ENCODE data around the gene POU6F1.
"Not testable (repeated sequence)": the region's sequence is repeated elsewhere in the genome, so short reads cannot be mapped to it uniquely, and the experiment has no call there.

The POU6F1 gene

GRCh38 chr12:51224625-51225024 lies 6.8 kb upstream of the POU6F1 start:
- Histone ChIP-seq H3K4ac (ENCODE audit: low read depth, low read length) (no peak overlapping the region), H3K27ac (ENCODE audit: low read depth, low read length) (no peak overlapping the region), H3K14ac (ENCODE audit: low read length) (no peak overlapping the region), H2BK120ac (ENCODE audit: insufficient read depth, low read length, poor library complexity) (no peak overlapping the region), H3K79me2 (ENCODE audit: control insufficient read depth, insufficient read depth, low read length, poor library complexity) (no peaks in the 10 kb centered on the region), H3K27me3 (ENCODE audit: insufficient read depth, low read length) (no peaks in the 10 kb centered on the region), H3K4me1 (ENCODE audit: control insufficient read depth in 1 of 2, insufficient read depth in 2 of 2, low read length in 2 of 2) (no peaks in the 10 kb centered on the region), H4K91ac (ENCODE audit: low read depth, low read length) (no peak overlapping the region), H3K79me1 (ENCODE audit: low read length) (no peaks in the 10 kb centered on the region), H4K8ac (ENCODE audit: low read depth, low read length) (no peak overlapping the region), H3K36me3 (ENCODE audit: control insufficient read depth in 1 of 2, insufficient read depth in 2 of 2, low read length in 2 of 2) (no peaks in the 10 kb centered on the region), H2AFZ (ENCODE audit: insufficient read depth, low read length, poor library complexity) (no peak overlapping the region), H3K23ac (ENCODE audit: low read length) (no peak overlapping the region), H3K9ac (ENCODE audit: low read length) (no peak overlapping the region), H2AK5ac (ENCODE audit: low read length) (no peak overlapping the region), H3K4me3 (ENCODE audit: low read depth, low read length) (no peak overlapping the region), H3K4me2 (ENCODE audit: low read length) (no peak overlapping the region), H2BK12ac (ENCODE audit: low read length) (no peak overlapping the region), H2BK5ac (ENCODE audit: low read depth, low read length, poor library complexity) (no peak overlapping the region), H4K12ac (ENCODE audit: low read depth, low read length) (no peak overlapping the region), H3K9me3 (ENCODE audit: insufficient read depth, low read depth, low read length) (peaks cover 3% of the 10 kb centered on the region), H3K18ac (ENCODE audit: low read length) (no peak overlapping the region)
- WGBS (ENCODE audit: extremely low coverage, insufficient coverage, insufficient read length) = no CpG with 5 or more reads among the region's 3 CpGs
- no peak for DNase-seq

GRCh38 chr12:51222461-51222860 lies 4.6 kb upstream of the POU6F1 start:
- peaks cover 2% of the 10 kb centered on the region for H3K79me2 ChIP-seq (ENCODE audit: control insufficient read depth, insufficient read depth, low read length, poor library complexity)

GRCh38 chr12:51219857-51220256 lies 2.0 kb upstream of the POU6F1 start:
- not testable (repeated sequence) for H3K79me1 ChIP-seq (ENCODE audit: low read length); H3K4ac ChIP-seq (ENCODE audit: low read depth, low read length); H3K79me2 ChIP-seq (ENCODE audit: control insufficient read depth, insufficient read depth, low read length, poor library complexity); H3K9ac ChIP-seq (ENCODE audit: low read length); H3K18ac ChIP-seq (ENCODE audit: low read length); H3K27me3 ChIP-seq (ENCODE audit: insufficient read depth, low read length); H2BK120ac ChIP-seq (ENCODE audit: insufficient read depth, low read length, poor library complexity); DNase-seq; H3K9me3 ChIP-seq (ENCODE audit: insufficient read depth, low read depth, low read length); H3K14ac ChIP-seq (ENCODE audit: low read length); H3K36me3 ChIP-seq (ENCODE audit: control insufficient read depth in 1 of 2, insufficient read depth in 2 of 2, low read length in 2 of 2); H4K91ac ChIP-seq (ENCODE audit: low read depth, low read length); H2BK5ac ChIP-seq (ENCODE audit: low read depth, low read length, poor library complexity); H2BK12ac ChIP-seq (ENCODE audit: low read length); H3K4me3 ChIP-seq (ENCODE audit: low read depth, low read length); H4K8ac ChIP-seq (ENCODE audit: low read depth, low read length); H3K23ac ChIP-seq (ENCODE audit: low read length); H2AK5ac ChIP-seq (ENCODE audit: low read length); H3K4me2 ChIP-seq (ENCODE audit: low read length); H3K27ac ChIP-seq (ENCODE audit: low read depth, low read length); H4K12ac ChIP-seq (ENCODE audit: low read depth, low read length); H2AFZ ChIP-seq (ENCODE audit: insufficient read depth, low read length, poor library complexity)
- WGBS (ENCODE audit: extremely low coverage, insufficient coverage, insufficient read length) = no CpG with 5 or more reads among the region's 12 CpGs
- peaks cover 4 to 10% of the 10 kb centered on the region in 2 experiments for H3K4me1 ChIP-seq (ENCODE audit: control insufficient read depth in 1 of 2, insufficient read depth in 2 of 2, low read length in 2 of 2)

More at GRCh38 chr12:51222461-51222860, 4.6 kb upstream of the POU6F1 start:
- peaks cover 6% of the 10 kb centered on the region for H3K79me1 ChIP-seq (ENCODE audit: low read length)
- no peak overlapping the region for H3K14ac ChIP-seq (ENCODE audit: low read length)
- H3K4me3 ChIP-seq (ENCODE audit: low read depth, low read length) = no peak overlapping the region
- no peak overlapping the region for H2AFZ ChIP-seq (ENCODE audit: insufficient read depth, low read length, poor library complexity)
- no peak overlapping the region for H2BK5ac ChIP-seq (ENCODE audit: low read depth, low read length, poor library complexity)
- H2BK12ac ChIP-seq (ENCODE audit: low read length) = no peak overlapping the region
- no peaks in the 10 kb centered on the region for H3K27me3 ChIP-seq (ENCODE audit: insufficient read depth, low read length)
- H4K91ac ChIP-seq (ENCODE audit: low read depth, low read length) = no peak overlapping the region
- no peak for DNase-seq
- no peak overlapping the region for H2AK5ac ChIP-seq (ENCODE audit: low read length)
- H3K27ac ChIP-seq (ENCODE audit: low read depth, low read length) = no peak overlapping the region
- H2BK120ac ChIP-seq (ENCODE audit: insufficient read depth, low read length, poor library complexity) = no peak overlapping the region
- no peak overlapping the region for H3K23ac ChIP-seq (ENCODE audit: low read length)
- H4K12ac ChIP-seq (ENCODE audit: low read depth, low read length) = no peak overlapping the region
- no peak overlapping the region for H4K8ac ChIP-seq (ENCODE audit: low read depth, low read length)
- no peaks in the 10 kb centered on the region for H3K9me3 ChIP-seq (ENCODE audit: insufficient read depth, low read depth, low read length)
- peaks cover 4 to 7% of the 10 kb centered on the region in 2 experiments for H3K4me1 ChIP-seq (ENCODE audit: control insufficient read depth in 1 of 2, insufficient read depth in 2 of 2, low read length in 2 of 2)
- WGBS (ENCODE audit: extremely low coverage, insufficient coverage, insufficient read length) = 100% methylated on average over 3 of the region's 7 CpGs
- no peak overlapping the region for H3K9ac ChIP-seq (ENCODE audit: low read length)
- H3K4ac ChIP-seq (ENCODE audit: low read depth, low read length) = no peak overlapping the region
- H3K36me3 ChIP-seq (ENCODE audit: control insufficient read depth in 1 of 2, insufficient read depth in 2 of 2, low read length in 2 of 2) = no peaks in the 10 kb centered on the region
- H3K4me2 ChIP-seq (ENCODE audit: low read length) = no peak overlapping the region
- H3K18ac ChIP-seq (ENCODE audit: low read length) = no peak overlapping the region

- no peak overlapping the region for H3K4me3 ChIP-seq (ENCODE audit: low read depth, low read length)
- no CpG with 5 or more reads among the region's 5 CpGs for WGBS (ENCODE audit: extremely low coverage, insufficient coverage, insufficient read length)
- H3K27me3 ChIP-seq (ENCODE audit: insufficient read depth, low read length) = no peaks in the 10 kb centered on the region
- H4K91ac ChIP-seq (ENCODE audit: low read depth, low read length) = no peak overlapping the region
- H4K12ac ChIP-seq (ENCODE audit: low read depth, low read length) = no peak overlapping the region
- no peak overlapping the region for H3K23ac ChIP-seq (ENCODE audit: low read length)
- no peak overlapping the region for H2BK5ac ChIP-seq (ENCODE audit: low read depth, low read length, poor library complexity)
- no peak overlapping the region for H2AK5ac ChIP-seq (ENCODE audit: low read length)
- H3K14ac ChIP-seq (ENCODE audit: low read length) = no peak overlapping the region
- no peak overlapping the region for H3K18ac ChIP-seq (ENCODE audit: low read length)
- peaks cover 9% of the 10 kb centered on the region for H3K79me1 ChIP-seq (ENCODE audit: low read length)
- peaks cover 2% of the 10 kb centered on the region for H3K79me2 ChIP-seq (ENCODE audit: control insufficient read depth, insufficient read depth, low read length, poor library complexity)
- no peak overlapping the region for H2BK12ac ChIP-seq (ENCODE audit: low read length)
- no peak overlapping the region for H4K8ac ChIP-seq (ENCODE audit: low read depth, low read length)
- no peak overlapping the region for H2AFZ ChIP-seq (ENCODE audit: insufficient read depth, low read length, poor library complexity)
- H2BK120ac ChIP-seq (ENCODE audit: insufficient read depth, low read length, poor library complexity) = no peak overlapping the region
- H3K4me2 ChIP-seq (ENCODE audit: low read length) = no peak overlapping the region
- H3K27ac ChIP-seq (ENCODE audit: low read depth, low read length) = no peak overlapping the region
- H3K4ac ChIP-seq (ENCODE audit: low read depth, low read length) = no peak overlapping the region
- peaks cover 4 to 10% of the 10 kb centered on the region in 2 experiments for H3K4me1 ChIP-seq (ENCODE audit: control insufficient read depth in 1 of 2, insufficient read depth in 2 of 2, low read length in 2 of 2)
- no peak for DNase-seq
- no peaks in the 10 kb centered on the region for H3K9me3 ChIP-seq (ENCODE audit: insufficient read depth, low read depth, low read length)
- H3K9ac ChIP-seq (ENCODE audit: low read length) = no peak overlapping the region
- H3K36me3 ChIP-seq (ENCODE audit: control insufficient read depth in 1 of 2, insufficient read depth in 2 of 2, low read length in 2 of 2) = no peaks in the 10 kb centered on the region
These were observed 1.5 kb upstream of the POU6F1 start for GRCh38 chr12:51219322-51219721.

Measured in trophoblast cell (in vitro differentiated cells and primary cell).